ENCODE data around the gene XPO4.

XPO4 gene

DNA sequence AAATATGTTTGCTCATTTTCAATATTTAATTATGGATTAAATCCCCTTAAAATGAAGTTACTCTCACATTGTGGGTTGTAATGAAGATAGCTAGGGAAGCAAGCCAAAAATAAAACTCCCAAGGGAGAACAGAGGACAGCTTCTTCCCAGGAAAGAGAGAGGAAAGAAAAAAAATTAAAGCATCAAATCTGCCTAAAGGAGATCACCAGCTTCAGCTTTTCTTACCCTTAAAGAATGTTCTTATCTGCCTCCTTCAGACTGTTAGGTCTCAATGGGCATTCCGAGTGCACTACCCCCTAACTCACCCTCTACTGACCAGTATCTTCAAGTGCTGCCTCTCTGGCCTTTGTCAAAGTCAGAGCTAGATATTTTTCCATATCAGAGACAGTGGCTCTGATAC, 55.2 kb downstream of the XPO4 start:
- no peak overlapping the region for H3K9ac ChIP-seq (ENCODE audit: low read length)
- peaks cover 41% of the 10 kb centered on the region for H3K79me2 ChIP-seq (ENCODE audit: low read length)
- no peaks in the 10 kb centered on the region for H3K9me3 ChIP-seq (ENCODE audit: insufficient read depth, low read length)
- no peak overlapping the region for H3K4me3 ChIP-seq (ENCODE audit: low read length)
- no peak for TF ChIP-seq EZH2phosphoT487 (IDR thresholded peaks at IDR 0.05; ENCODE audit: low read depth)
- TF ChIP-seq, protein P1, sequence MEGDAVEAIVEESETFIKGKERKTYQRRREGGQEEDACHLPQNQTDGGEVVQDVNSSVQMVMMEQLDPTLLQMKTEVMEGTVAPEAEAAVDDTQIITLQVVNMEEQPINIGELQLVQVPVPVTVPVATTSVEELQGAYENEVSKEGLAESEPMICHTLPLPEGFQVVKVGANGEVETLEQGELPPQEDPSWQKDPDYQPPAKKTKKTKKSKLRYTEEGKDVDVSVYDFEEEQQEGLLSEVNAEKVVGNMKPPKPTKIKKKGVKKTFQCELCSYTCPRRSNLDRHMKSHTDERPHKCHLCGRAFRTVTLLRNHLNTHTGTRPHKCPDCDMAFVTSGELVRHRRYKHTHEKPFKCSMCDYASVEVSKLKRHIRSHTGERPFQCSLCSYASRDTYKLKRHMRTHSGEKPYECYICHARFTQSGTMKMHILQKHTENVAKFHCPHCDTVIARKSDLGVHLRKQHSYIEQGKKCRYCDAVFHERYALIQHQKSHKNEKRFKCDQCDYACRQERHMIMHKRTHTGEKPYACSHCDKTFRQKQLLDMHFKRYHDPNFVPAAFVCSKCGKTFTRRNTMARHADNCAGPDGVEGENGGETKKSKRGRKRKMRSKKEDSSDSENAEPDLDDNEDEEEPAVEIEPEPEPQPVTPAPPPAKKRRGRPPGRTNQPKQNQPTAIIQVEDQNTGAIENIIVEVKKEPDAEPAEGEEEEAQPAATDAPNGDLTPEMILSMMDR (IDR thresholded peaks at IDR 0.05; ENCODE audit: low read depth, low read length) = no peak
- H2AFZ ChIP-seq (ENCODE audit: low read depth, low read length) = no peak overlapping the region
- H3K27ac ChIP-seq (ENCODE audit: low read length) = no peak overlapping the region
- H3K36me3 ChIP-seq (replicated peaks; ENCODE audit: low read depth, low read length) = peaks cover 15% of the 10 kb centered on the region
- peaks cover 2% of the 10 kb centered on the region; the same call in 1 of the 2 replicates for H3K4me1 ChIP-seq (ENCODE audit: low read length)
- H3K4me2 ChIP-seq (ENCODE audit: low read length) = no peak overlapping the region
- H4K20me1 ChIP-seq (ENCODE audit: insufficient read depth, low read length) = peaks cover 4% of the 10 kb centered on the region
- no peaks in the 10 kb centered on the region for H3K27me3 ChIP-seq (ENCODE audit: low read depth, low read length)

DNA sequence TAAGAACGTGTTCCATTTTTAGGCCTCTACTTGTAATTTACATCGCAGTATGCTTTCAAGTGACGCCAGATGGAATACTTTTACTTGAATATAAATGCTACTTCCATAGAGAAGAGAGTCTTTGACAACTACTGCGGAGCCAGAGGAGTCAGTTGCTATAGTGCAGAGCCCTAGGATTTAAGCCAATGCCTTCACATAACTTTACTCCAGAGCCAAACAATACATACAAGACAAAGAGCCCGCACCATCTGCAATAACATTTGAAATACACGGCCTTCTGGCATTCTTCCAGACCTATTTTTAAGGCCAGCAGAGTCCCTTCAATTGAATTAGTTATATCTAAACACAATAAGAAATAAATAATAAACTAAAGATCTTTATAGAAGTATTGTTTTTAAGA, 59.4 kb downstream of the XPO4 start:
- peaks cover 32% of the 10 kb centered on the region for H3K79me2 ChIP-seq (ENCODE audit: low read length)
- TF ChIP-seq, protein P1 (IDR thresholded peaks at IDR 0.05; ENCODE audit: low read depth, low read length) = no peak
- no peak for TF ChIP-seq EZH2phosphoT487 (IDR thresholded peaks at IDR 0.05; ENCODE audit: low read depth)
- H3K4me2 ChIP-seq (ENCODE audit: low read length) = no peak overlapping the region
- H3K4me1 ChIP-seq (ENCODE audit: low read length) = no peaks in the 10 kb centered on the region
- no peaks in the 10 kb centered on the region for H3K9me3 ChIP-seq (ENCODE audit: insufficient read depth, low read length)
- no peak overlapping the region for H3K9ac ChIP-seq (ENCODE audit: low read length)
- H3K27me3 ChIP-seq (ENCODE audit: low read depth, low read length) = no peaks in the 10 kb centered on the region
- no peak overlapping the region for H3K27ac ChIP-seq (ENCODE audit: low read length)
- no peak overlapping the region for H2AFZ ChIP-seq (ENCODE audit: low read depth, low read length)
- no peaks in the 10 kb centered on the region for H4K20me1 ChIP-seq (ENCODE audit: insufficient read depth, low read length)
- H3K36me3 ChIP-seq (replicated peaks; ENCODE audit: low read depth, low read length) = peaks cover 21% of the 10 kb centered on the region
- H3K4me3 ChIP-seq (ENCODE audit: low read length) = no peak overlapping the region

DNA sequence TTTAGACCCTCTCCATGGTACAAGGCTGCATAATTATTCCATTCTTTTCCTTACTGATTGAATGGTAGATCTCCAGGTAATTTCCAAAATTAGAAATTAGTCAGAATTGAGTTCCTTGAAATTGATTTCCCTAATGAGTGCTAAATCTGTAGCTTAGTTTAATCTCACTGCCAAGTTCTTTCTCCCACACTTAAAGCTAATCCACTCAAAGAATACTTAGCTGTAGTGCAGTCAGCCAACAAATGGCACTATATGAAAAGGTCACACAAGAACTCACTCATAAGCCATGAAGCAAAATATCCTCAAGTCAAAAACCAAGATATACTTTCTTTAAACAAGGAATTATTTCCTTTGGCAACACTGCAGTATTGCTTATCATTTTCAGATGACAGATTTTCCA, 62.0 kb downstream of the XPO4 start:
- no peaks in the 10 kb centered on the region for H3K27me3 ChIP-seq (ENCODE audit: low read depth, low read length)
- no peaks in the 10 kb centered on the region for H4K20me1 ChIP-seq (ENCODE audit: insufficient read depth, low read length)
- H3K79me2 ChIP-seq (ENCODE audit: low read length) = peaks cover 17% of the 10 kb centered on the region; the same call in 1 of the 2 replicates
- no peaks in the 10 kb centered on the region for H3K4me1 ChIP-seq (ENCODE audit: low read length)
- TF ChIP-seq, protein P1 (IDR thresholded peaks at IDR 0.05; ENCODE audit: low read depth, low read length) = no peak
- no peak overlapping the region for H3K4me3 ChIP-seq (ENCODE audit: low read length)
- H3K4me2 ChIP-seq (ENCODE audit: low read length) = no peak overlapping the region
- H3K27ac ChIP-seq (ENCODE audit: low read length) = no peak overlapping the region
- peaks cover 36% of the 10 kb centered on the region for H3K36me3 ChIP-seq (replicated peaks; ENCODE audit: low read depth, low read length)
- H2AFZ ChIP-seq (ENCODE audit: low read depth, low read length) = no peak overlapping the region
- H3K9me3 ChIP-seq (ENCODE audit: insufficient read depth, low read length) = no peaks in the 10 kb centered on the region
- no peak overlapping the region for H3K9ac ChIP-seq (ENCODE audit: low read length)

DNA sequence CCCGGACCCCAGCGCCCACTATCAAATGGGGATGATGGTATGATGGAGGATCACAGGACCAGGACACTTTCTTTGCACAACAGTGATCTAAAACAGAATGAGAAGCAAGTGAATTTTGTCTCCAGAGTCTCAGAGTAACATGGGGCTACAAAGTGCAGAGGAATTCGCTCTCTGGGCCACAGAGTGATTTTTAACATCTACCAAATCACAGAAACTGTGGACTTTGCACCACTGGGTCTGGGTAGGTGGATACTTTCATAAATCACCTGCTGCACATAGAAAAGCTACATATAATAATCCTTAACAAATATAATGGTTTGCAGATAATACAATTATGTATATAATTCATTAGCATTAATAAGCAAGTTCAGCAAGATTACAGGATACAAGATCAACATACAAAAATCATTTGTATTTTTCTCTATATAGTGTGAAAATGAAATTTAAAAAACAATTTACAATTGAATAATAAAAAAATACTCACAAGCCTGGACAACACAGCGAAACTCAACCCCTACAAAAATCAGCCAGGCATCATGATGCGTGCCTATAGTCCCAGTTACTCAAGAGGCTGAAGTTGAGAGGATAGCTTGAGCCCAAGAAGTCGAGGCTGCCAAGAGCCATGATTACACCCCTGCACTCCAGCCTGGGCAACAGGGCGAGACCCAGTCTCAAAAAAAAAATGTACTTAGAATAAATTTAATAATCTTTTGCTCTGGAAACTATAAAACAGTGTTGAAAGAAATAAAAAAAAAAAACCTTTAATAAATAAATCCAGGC, 68.5 kb downstream of the XPO4 start:
- Histone ChIP-seq H4K20me1 (ENCODE audit: insufficient read depth, low read length) (no peaks in the 10 kb centered on the region), H2AFZ (ENCODE audit: low read depth, low read length) (no peak overlapping the region), H3K79me2 (ENCODE audit: low read length) (peaks cover 6% of the 10 kb centered on the region), H3K27ac (ENCODE audit: low read length) (no peak overlapping the region), H3K9me3 (ENCODE audit: insufficient read depth, low read length) (no peaks in the 10 kb centered on the region), H3K4me1 (ENCODE audit: low read length) (no peaks in the 10 kb centered on the region), H3K9ac (ENCODE audit: low read length) (no peak overlapping the region), H3K4me2 (ENCODE audit: low read length) (no peak overlapping the region), H3K27me3 (ENCODE audit: low read depth, low read length) (no peaks in the 10 kb centered on the region), H3K4me3 (ENCODE audit: low read length) (no peak overlapping the region), H3K36me3 (replicated peaks; ENCODE audit: low read depth, low read length) (peaks cover 29% of the 10 kb centered on the region)
- TF ChIP-seq EZH2phosphoT487 (IDR thresholded peaks at IDR 0.05; ENCODE audit: low read depth) = no peak
- TF ChIP-seq, protein P1 (IDR thresholded peaks at IDR 0.05; ENCODE audit: low read depth, low read length) = no peak

Data from OCI-LY3 (cell line).